ENCODE data around the gene DDX50.
A peak's percentile ranks its signal among the peaks of the same experiment; 100 is the strongest.
"Not testable (repeated sequence)": the region's sequence is repeated elsewhere in the genome, so short reads cannot be mapped to it uniquely, and the experiment has no call there.

The DDX50 gene

DNA sequence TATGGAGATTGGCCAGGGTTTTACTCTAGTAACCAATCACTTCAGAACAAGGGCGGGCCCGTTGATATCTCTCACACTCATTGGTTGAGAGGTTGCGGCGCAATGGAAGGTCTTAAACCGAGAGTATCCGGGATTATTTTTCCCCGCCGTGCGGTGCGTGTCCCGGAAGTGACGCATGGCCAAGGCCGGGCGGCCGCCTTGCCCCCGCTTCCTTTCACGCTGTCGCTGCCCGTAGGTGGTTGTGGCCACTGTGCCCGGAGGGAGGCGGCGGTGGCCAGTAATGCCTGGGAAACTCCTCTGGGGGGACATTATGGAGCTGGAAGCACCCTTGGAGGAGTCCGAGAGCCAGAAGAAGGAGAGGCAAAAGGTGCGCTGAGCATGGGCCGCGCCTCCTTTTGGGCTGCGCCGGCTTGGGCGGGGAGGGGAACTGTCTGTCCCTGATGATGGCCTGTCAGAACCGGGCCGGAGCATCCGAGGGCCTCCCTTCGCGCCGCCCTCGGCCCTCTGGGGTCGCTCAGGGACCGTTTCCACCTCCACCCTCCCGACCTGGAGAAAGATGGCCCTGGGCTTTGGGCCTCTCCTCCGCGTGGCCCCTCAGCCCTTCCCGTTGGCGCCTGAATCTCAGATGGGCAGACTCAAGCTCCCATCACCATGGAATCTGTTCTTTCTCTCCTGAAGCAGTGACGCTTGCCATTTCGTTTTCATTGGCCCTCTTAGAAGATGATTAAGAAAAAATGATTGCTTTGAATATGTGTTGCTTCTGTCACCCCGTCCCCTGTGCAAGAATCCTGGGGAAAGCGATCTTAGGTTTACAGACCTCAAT, at the start of gene DDX50:
Gene DDX50 (plus strand): TSS at position 211 of the 823 bp plus-strand sequence. CDS start 70 bp downstream, at position 281.
- Histone ChIP-seq H3K9me3 (ENCODE audit: control insufficient read depth, insufficient read depth, low read length) (no peaks in the 10 kb centered on the region), H3K27me3 (ENCODE audit: control insufficient read depth, insufficient read depth, low read length) (no peaks in the 10 kb centered on the region), H3K4me1 (ENCODE audit: control insufficient read depth, insufficient read depth, low read length) (peaks cover 8% of the 10 kb centered on the region), H3K36me3 (ENCODE audit: control insufficient read depth, insufficient read depth, low read length) (no peaks in the 10 kb centered on the region), H3K4me3 (ENCODE audit: low read depth, low read length) (peak within 1 kb of the TSS; percentile 98), H3K9ac (ENCODE audit: low read depth, low read length) (peak within 1 kb of the TSS; percentile 94)

GRCh38 chr10:68856352-68856751, 44.8 kb upstream of the DDX50 start:
- Histone ChIP-seq H3K4me1 (ENCODE audit: control insufficient read depth, insufficient read depth, low read length) (no peaks in the 10 kb centered on the region), H3K9ac (ENCODE audit: low read depth, low read length) (no peak overlapping the region), H3K4me3 (ENCODE audit: low read depth, low read length) (no peak overlapping the region), H3K36me3 (ENCODE audit: control insufficient read depth, insufficient read depth, low read length) (no peaks in the 10 kb centered on the region), H3K27me3 (ENCODE audit: control insufficient read depth, insufficient read depth, low read length) (no peaks in the 10 kb centered on the region), H3K9me3 (ENCODE audit: control insufficient read depth, insufficient read depth, low read length) (peaks cover 3% of the 10 kb centered on the region)

- H3K9ac ChIP-seq (ENCODE audit: low read depth, low read length) = no peak overlapping the region
- H3K36me3 ChIP-seq (ENCODE audit: control insufficient read depth, insufficient read depth, low read length) = no peaks in the 10 kb centered on the region
- H3K4me1 ChIP-seq (ENCODE audit: control insufficient read depth, insufficient read depth, low read length) = no peaks in the 10 kb centered on the region
- peaks cover 3% of the 10 kb centered on the region for H3K9me3 ChIP-seq (ENCODE audit: control insufficient read depth, insufficient read depth, low read length)
- no peak overlapping the region for H3K4me3 ChIP-seq (ENCODE audit: low read depth, low read length)
- no peaks in the 10 kb centered on the region for H3K27me3 ChIP-seq (ENCODE audit: control insufficient read depth, insufficient read depth, low read length)
Measured at GRCh38 chr10:68857005-68857404, 44.1 kb upstream of the DDX50 start.

DNA sequence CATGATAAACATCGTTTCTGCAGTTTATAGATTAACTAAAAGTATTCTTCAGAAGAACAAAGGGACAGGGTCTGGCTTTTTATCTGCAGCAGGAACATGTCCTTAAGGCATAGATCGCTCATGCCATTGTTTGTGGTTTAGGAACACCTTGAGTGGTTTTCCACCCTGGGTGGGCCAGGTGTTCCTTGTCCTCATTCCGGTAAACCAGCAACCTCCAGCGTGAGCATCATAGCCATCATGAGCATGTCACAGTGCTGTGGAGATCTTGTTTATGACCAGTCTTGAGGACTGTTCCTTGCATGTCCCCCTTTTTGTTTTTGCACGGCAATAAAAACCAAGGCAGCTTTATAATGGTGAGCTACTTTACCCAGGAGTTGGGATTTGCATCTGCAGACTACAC, 39.9 kb upstream of the DDX50 start:
- H3K36me3 ChIP-seq (ENCODE audit: control insufficient read depth, insufficient read depth, low read length) = no peaks in the 10 kb centered on the region
- H3K4me3 ChIP-seq (ENCODE audit: low read depth, low read length) = no peak overlapping the region
- H3K27me3 ChIP-seq (ENCODE audit: control insufficient read depth, insufficient read depth, low read length) = no peaks in the 10 kb centered on the region
- peaks cover 3% of the 10 kb centered on the region for H3K9me3 ChIP-seq (ENCODE audit: control insufficient read depth, insufficient read depth, low read length)
- no peaks in the 10 kb centered on the region for H3K4me1 ChIP-seq (ENCODE audit: control insufficient read depth, insufficient read depth, low read length)
- no peak overlapping the region for H3K9ac ChIP-seq (ENCODE audit: low read depth, low read length)

GRCh38 chr10:68864611-68865010, 36.5 kb upstream of the DDX50 start:
- Histone ChIP-seq H3K27me3 (ENCODE audit: control insufficient read depth, insufficient read depth, low read length) (no peaks in the 10 kb centered on the region), H3K4me3 (ENCODE audit: low read depth, low read length) (no peak overlapping the region), H3K36me3 (ENCODE audit: control insufficient read depth, insufficient read depth, low read length) (no peaks in the 10 kb centered on the region), H3K9me3 (ENCODE audit: control insufficient read depth, insufficient read depth, low read length) (peaks cover 7% of the 10 kb centered on the region), H3K4me1 (ENCODE audit: control insufficient read depth, insufficient read depth, low read length) (no peaks in the 10 kb centered on the region), H3K9ac (ENCODE audit: low read depth, low read length) (no peak overlapping the region)

GRCh38 chr10:68868173-68868572, 32.9 kb upstream of the DDX50 start:
- H3K9ac ChIP-seq (ENCODE audit: low read depth, low read length); H3K4me3 ChIP-seq (ENCODE audit: low read depth, low read length); H3K9me3 ChIP-seq (ENCODE audit: control insufficient read depth, insufficient read depth, low read length); H3K27me3 ChIP-seq (ENCODE audit: control insufficient read depth, insufficient read depth, low read length); H3K36me3 ChIP-seq (ENCODE audit: control insufficient read depth, insufficient read depth, low read length); H3K4me1 ChIP-seq (ENCODE audit: control insufficient read depth, insufficient read depth, low read length): not testable (repeated sequence)

DNA sequence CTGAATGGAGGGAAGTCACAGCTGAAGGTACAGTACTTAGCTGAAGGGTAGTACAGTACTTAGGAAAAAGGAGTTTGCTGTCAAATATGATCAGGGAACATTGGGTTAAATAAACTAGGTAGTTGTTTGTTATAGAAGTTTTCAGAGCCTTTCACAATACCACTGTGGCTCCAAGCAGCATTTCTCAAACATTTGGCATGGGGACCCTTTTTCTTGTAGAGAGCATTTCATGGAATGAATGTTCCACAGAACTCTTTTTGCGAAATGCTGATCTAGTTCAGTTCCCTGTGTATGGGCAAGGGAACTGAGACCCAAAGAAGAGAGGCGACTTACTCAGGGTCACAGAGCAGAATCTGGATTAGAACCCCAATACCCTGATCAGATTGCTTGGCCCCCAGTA, 31.5 kb upstream of the DDX50 start:
- Histone ChIP-seq H3K9me3 (ENCODE audit: control insufficient read depth, insufficient read depth, low read length) (peaks cover 4% of the 10 kb centered on the region), H3K9ac (ENCODE audit: low read depth, low read length) (no peak overlapping the region), H3K36me3 (ENCODE audit: control insufficient read depth, insufficient read depth, low read length) (no peaks in the 10 kb centered on the region), H3K4me3 (ENCODE audit: low read depth, low read length) (no peak overlapping the region), H3K4me1 (ENCODE audit: control insufficient read depth, insufficient read depth, low read length) (peaks cover 8% of the 10 kb centered on the region), H3K27me3 (ENCODE audit: control insufficient read depth, insufficient read depth, low read length) (no peaks in the 10 kb centered on the region)

GRCh38 chr10:68870061-68870460, 31.1 kb upstream of the DDX50 start:
- Histone ChIP-seq H3K9ac (ENCODE audit: low read depth, low read length) (no peak overlapping the region), H3K9me3 (ENCODE audit: control insufficient read depth, insufficient read depth, low read length) (peaks cover 4% of the 10 kb centered on the region)

DNA sequence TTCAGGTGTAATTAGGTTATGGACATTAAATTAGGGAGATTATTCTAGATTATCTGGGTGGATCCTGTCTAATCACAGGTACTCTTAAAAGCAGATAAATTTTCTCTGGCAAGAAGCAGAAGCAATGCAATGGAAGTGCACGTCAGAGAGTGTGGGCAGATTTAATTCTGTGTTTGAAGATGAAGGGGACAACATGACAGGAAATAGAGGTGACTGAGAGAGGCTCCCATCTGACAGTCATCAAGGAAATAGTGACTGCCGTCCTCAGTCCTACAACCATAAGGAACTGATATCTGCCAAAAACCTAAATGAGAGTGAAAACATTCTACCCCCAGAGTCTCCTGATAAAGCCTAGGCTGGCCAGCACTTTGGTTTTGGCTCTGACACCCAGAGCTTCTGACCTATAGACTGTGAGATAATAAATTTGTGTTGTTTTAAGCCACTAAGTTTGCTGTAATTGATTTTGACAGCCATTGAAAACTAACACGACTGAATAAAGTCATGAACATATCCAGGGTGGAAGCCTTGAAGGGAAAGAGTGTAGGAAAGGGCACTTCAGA, 30.5 kb upstream of the DDX50 start:
- Histone ChIP-seq H3K9ac (ENCODE audit: low read depth, low read length) (no peak overlapping the region), H3K4me1 (ENCODE audit: control insufficient read depth, insufficient read depth, low read length) (peaks cover 8% of the 10 kb centered on the region), H3K9me3 (ENCODE audit: control insufficient read depth, insufficient read depth, low read length) (peaks cover 4% of the 10 kb centered on the region), H3K36me3 (ENCODE audit: control insufficient read depth, insufficient read depth, low read length) (no peaks in the 10 kb centered on the region), H3K4me3 (ENCODE audit: low read depth, low read length) (no peak overlapping the region), H3K27me3 (ENCODE audit: control insufficient read depth, insufficient read depth, low read length) (no peaks in the 10 kb centered on the region)

More at GRCh38 chr10:68870061-68870460, 31.1 kb upstream of the DDX50 start:
- Histone ChIP-seq H3K4me3 (ENCODE audit: low read depth, low read length) (no peak overlapping the region), H3K36me3 (ENCODE audit: control insufficient read depth, insufficient read depth, low read length) (no peaks in the 10 kb centered on the region), H3K4me1 (ENCODE audit: control insufficient read depth, insufficient read depth, low read length) (peaks cover 8% of the 10 kb centered on the region), H3K27me3 (ENCODE audit: control insufficient read depth, insufficient read depth, low read length) (no peaks in the 10 kb centered on the region)

DNA sequence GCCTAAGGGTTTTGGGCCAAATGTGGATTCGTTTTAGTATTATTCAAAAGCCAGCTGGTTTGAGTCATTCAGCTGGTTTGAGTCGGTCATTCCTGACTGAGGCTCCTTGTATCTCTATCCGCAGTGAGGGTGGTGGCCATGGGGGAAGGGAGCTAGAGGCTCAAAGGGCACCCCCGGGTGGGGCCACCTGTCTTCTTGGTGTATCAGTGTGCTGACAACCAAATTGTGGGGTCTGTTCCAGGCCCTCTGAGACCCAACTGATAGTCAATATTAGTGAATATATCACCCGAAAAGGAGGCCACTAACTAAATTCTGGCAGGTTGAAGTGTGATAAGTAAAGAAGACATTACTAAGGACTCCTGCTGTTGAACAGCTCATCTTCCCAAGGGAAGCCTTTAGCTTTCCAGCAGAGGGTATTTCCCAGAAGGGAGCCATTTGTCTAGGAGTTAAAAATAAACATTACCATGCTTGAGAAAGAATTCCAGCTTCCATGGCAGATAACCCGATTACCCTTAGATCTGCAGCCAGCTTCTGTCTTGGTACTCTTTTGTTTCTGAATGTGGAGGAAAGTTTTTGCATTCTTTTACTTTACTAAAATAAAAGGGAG, 29.9 kb upstream of the DDX50 start:
- Histone ChIP-seq H3K4me3 (ENCODE audit: low read depth, low read length) (no peak overlapping the region), H3K4me1 (ENCODE audit: control insufficient read depth, insufficient read depth, low read length) (peaks cover 8% of the 10 kb centered on the region), H3K9ac (ENCODE audit: low read depth, low read length) (no peak overlapping the region), H3K27me3 (ENCODE audit: control insufficient read depth, insufficient read depth, low read length) (no peaks in the 10 kb centered on the region), H3K9me3 (ENCODE audit: control insufficient read depth, insufficient read depth, low read length) (peaks cover 4% of the 10 kb centered on the region), H3K36me3 (ENCODE audit: control insufficient read depth, insufficient read depth, low read length) (no peaks in the 10 kb centered on the region)

DNA sequence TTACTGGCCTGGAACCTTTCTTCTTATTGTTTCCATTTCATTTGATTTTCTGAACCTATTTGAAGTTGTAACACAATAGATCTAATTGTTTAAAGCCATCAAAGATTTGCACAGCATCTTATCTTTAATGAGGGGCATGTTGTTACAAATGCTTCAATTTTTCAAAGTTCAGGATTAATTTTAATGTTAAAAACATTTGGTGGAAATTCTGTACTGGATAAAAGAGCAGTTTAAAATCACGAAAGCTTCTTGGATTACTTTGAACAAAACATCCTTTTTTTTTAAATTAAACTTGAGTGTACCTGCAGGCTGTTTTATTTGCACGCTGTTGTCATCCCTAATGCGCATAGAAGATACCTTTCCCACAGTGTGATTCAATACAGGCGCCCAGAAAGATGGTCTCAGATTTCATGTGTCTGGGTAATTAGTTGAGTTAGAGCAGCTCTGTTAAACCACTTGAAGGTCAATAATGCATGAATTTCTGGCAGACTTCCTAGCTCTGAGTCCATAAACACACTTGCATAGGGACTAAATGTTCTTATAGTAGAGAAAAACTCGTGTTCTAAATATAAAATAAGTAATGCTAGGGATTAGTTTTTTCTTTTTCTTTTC, 29.3 kb upstream of the DDX50 start:
- peaks cover 14% of the 10 kb centered on the region for H3K4me1 ChIP-seq (ENCODE audit: control insufficient read depth, insufficient read depth, low read length)
- no peaks in the 10 kb centered on the region for H3K27me3 ChIP-seq (ENCODE audit: control insufficient read depth, insufficient read depth, low read length)
- peaks cover 4% of the 10 kb centered on the region for H3K9me3 ChIP-seq (ENCODE audit: control insufficient read depth, insufficient read depth, low read length)
- no peak overlapping the region for H3K4me3 ChIP-seq (ENCODE audit: low read depth, low read length)
- no peak overlapping the region for H3K9ac ChIP-seq (ENCODE audit: low read depth, low read length)
- H3K36me3 ChIP-seq (ENCODE audit: control insufficient read depth, insufficient read depth, low read length) = no peaks in the 10 kb centered on the region

Data from iPS-15b (cell line).